AG04450 (cell line): ENCODE data around the gene PRMT7. TPM values are rescaled to one million over a fixed set of nuclear protein-coding genes. Genes with fewer than 3 reads are reported as not detected.

Experiments used
- CTCF ChIA-PET: fragments of 300-600, 350-600 bp; formaldehyde crosslinking; extraction: SDS; loops from one replicate; lab custom pipeline; 2022; ENCODE audit warnings: antibody characterized with exemption, inconsistent platforms; lab: Charles Lee
- POLR2A ChIA-PET: fragments of 350-600 bp; formaldehyde crosslinking; extraction: SDS; loops from one replicate; lab custom pipeline; 2021; ENCODE audit warnings: antibody characterized with exemption, inconsistent platforms; lab: Yijun Ruan, JAX
- DNase-seq: peaks from one replicate; pipeline ENCODE4 v3.0.0-alpha.2; 2011; ENCODE audit warnings: low read depth, low spot score
- H3K27ac ChIP-seq: one replicate; pipeline ENCODE4 v1.5.1; 2012; ENCODE audit warnings: low read depth, low read length, control low read depth
- H3K27me3 ChIP-seq: one replicate; pipeline ENCODE4 v1.6.0; 2012; ENCODE audit warnings: low read length; ENCODE audit not compliant: control insufficient read depth, insufficient read depth
- H3K4me3 ChIP-seq: 2 replicates; pipeline ENCODE4 v1.5.1; 2011; ENCODE audit warnings: mild to moderate bottlenecking, low read depth, low read length, control low read depth
- H3K9me3 ChIP-seq: 2 replicates; pipeline ENCODE4 v1.5.1; 2012; ENCODE audit warnings: low read length; ENCODE audit not compliant: control insufficient read depth, insufficient read depth
- CTCF ChIP-seq: IDR thresholded peaks from 2 replicates; pipeline ENCODE4 v1.5.1; 2011; ENCODE audit warnings: low read depth, low read length, control low read depth, inconsistent platforms
- polyA plus RNA-seq: library from polyadenylated mRNA; depleted of rRNA; stranded (reverse); fragments of >200 nt; gene quantifications from 2 replicates; pipeline ENCODE4 v1.2.3, GENCODE V29; 2011

The PRMT7 gene
- polyA plus RNA-seq, 1 experiment, result 32.4 TPM

GRCh38 chr16:68299571-68300453 is 11.0 kb upstream of the PRMT7 start:
- TF ChIP-seq CTCF, result no peak
- POLR2A ChIA-PET, result interaction anchor here (1.0 to 2.3 kb wide), 3 partner anchors 11 to 32 kb away, joined by 3 to 10 read pairs (median 5); partner anchors contain the start of genes PRMT7 and SLC7A6OS
- no peak for DNase-seq
- H3K27ac ChIP-seq, result no peak overlapping the region
- H3K27me3 ChIP-seq, result no peaks in the 10 kb centered on the region
- H3K4me3 ChIP-seq, result no peak overlapping the region
- no peaks in the 10 kb centered on the region for H3K9me3 ChIP-seq
- CTCF ChIA-PET, result interaction anchor here (0.8 to 1.7 kb wide), 4 partner anchors 28 to 38 kb away, joined by 6 to 9 read pairs (median 6); partner anchors contain the start of gene SLC7A6

GRCh38 chr16:68300734-68301459 is 9.9 kb upstream of the PRMT7 start:
- no peaks in the 10 kb centered on the region for H3K9me3 ChIP-seq
- no peaks in the 10 kb centered on the region for H3K27me3 ChIP-seq
- H3K4me3 ChIP-seq, result no peak overlapping the region
- ChIA-PET POLR2A (interaction anchor here (1.3 to 2.3 kb wide), 2 partner anchors 10 to 13 kb away, joined by 5 to 10 read pairs; partner anchors contain the start of genes PRMT7 and SLC7A6OS), CTCF (interaction anchor here (0.5 to 1.6 kb wide), 4 partner anchors 28 to 1011 kb away, joined by 3 to 7 read pairs (median 5); partner anchors contain the start of gene SLC7A6)
- no peak for TF ChIP-seq CTCF
- no peak for DNase-seq
- H3K27ac ChIP-seq, result no peak overlapping the region

GRCh38 chr16:68306633-68307032 is 4.2 kb upstream of the PRMT7 start:
- no peak overlapping the region for H3K27ac ChIP-seq
- no peak for DNase-seq
- no peaks in the 10 kb centered on the region for H3K27me3 ChIP-seq
- H3K9me3 ChIP-seq, result no peaks in the 10 kb centered on the region; the same call in 1 of the 2 replicates
- no peak for TF ChIP-seq CTCF
- ChIA-PET CTCF (interaction anchor here (2.1 kb wide), 1 partner anchor 22 kb away, joined by 6 read pairs; no protein-coding TSS in a partner anchor), POLR2A (no interaction called here)
- no peak overlapping the region for H3K4me3 ChIP-seq

- POLR2A ChIA-PET, result no interaction called here
- Histone ChIP-seq H3K4me3 (peak overlapping the region; percentile 99), H3K27ac (no peak overlapping the region), H3K9me3 (no peaks in the 10 kb centered on the region; the same call in 1 of the 2 replicates), H3K27me3 (no peaks in the 10 kb centered on the region)
- TF ChIP-seq CTCF, result no peak
- DNase-seq, result no peak
- CTCF ChIA-PET, result no interaction called here
Observed at GRCh38 chr16:68309799-68310198, 1.0 kb upstream of the PRMT7 start.
